HAP-1 (cell line): ENCODE results near the gene CHST5.
"Not testable (repeated sequence)": the region's sequence is repeated elsewhere in the genome, so short reads cannot be mapped to it uniquely, and the experiment has no call there.

Experiments used
- DNase-seq, 2 experiments: peaks; one replicate each; pipeline ENCODE4 v3.0.0-alpha.2; 2016 to 2020; ENCODE audit warnings: low spot score in 2 of 2
- H3K27me3 ChIP-seq: fragments of 250-450 bp; sonication (Bioruptor Pico); 2 replicates; pipeline ENCODE4 v1.5.1; 2020; ENCODE audit warnings: low read depth, mild to moderate bottlenecking, moderate library complexity
- H3K36me3 ChIP-seq: fragments of 250-450 bp; sonication (Bioruptor Pico); replicated peaks from 2 replicates; pipeline ENCODE4 v1.5.1; 2020; ENCODE audit warnings: mild to moderate bottlenecking
- H3K4me1 ChIP-seq: fragments of 250-450 bp; sonication (Bioruptor Pico); 2 replicates; pipeline ENCODE4 v1.5.1; 2020; ENCODE audit warnings: mild to moderate bottlenecking
- H3K4me3 ChIP-seq: fragments of 250-450 bp; sonication (Bioruptor Pico); 2 replicates; pipeline ENCODE4 v1.5.1; 2020; ENCODE audit warnings: mild to moderate bottlenecking, moderate library complexity
- H3K9me3 ChIP-seq: fragments of 250-450 bp; sonication (Bioruptor Pico); 2 replicates; pipeline ENCODE4 v1.5.1; 2020; ENCODE audit warnings: mild to moderate bottlenecking, moderate library complexity
- in situ Hi-C: fragments of 300-500 bp; cut with MboI; formaldehyde crosslinking; loops from 3 replicates; pipeline ENCODE4 v1.14.3; 2020; ENCODE audit warnings: low sequenced_read_pairs, inconsistent platforms, mixed read lengths

CHST5 gene

DNA sequence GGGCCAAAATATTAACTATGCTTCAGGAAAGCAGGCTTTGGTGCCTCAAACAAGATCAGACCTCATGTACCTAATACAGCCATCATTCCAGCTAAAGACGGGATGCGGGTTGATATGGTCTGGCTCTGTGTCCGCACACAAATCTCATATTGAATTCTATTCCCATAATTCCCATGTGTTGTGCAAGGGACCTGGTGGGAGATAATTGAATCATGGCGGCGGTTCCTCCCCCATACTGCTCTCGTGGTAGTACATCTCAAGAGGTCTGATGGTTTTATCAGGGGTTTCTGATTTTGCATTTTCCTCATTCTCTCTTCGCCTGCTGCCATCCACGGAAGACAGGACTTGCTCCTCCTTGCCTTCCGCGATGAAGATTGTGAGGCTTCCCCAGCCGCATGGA is 21.6 kb downstream of the CHST5 start:
- H3K4me1 ChIP-seq, result no peaks in the 10 kb centered on the region
- in situ Hi-C loops, result no loop called here
- DNase-seq, result no peak
- no peak overlapping the region for H3K4me3 ChIP-seq
- no peaks in the 10 kb centered on the region for H3K9me3 ChIP-seq
- H3K27me3 ChIP-seq, result no peaks in the 10 kb centered on the region
- H3K36me3 ChIP-seq, result no peaks in the 10 kb centered on the region

DNA sequence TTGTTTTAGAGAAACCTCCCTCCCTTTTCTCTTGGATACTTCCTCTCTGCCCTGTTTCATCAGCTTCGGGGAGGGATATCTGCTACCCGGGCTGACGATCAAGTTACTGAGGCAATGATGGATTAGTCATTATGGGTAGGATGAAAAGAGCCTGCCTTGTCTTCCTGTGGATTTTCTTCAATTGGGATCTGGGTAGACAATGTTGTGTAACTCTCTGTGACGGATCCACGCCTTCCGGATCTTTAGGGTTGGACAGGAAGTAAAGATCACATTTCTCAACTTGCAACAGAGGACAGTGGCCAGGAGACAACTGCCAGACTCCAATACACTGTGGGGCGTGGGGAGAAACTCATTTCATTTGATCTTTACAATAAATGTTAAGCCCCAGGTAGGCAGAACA is 29.3 kb downstream of the CHST5 start:
- H3K9me3 ChIP-seq, result no peaks in the 10 kb centered on the region
- no peaks in the 10 kb centered on the region for H3K27me3 ChIP-seq
- H3K4me3 ChIP-seq, result no peak overlapping the region
- no peaks in the 10 kb centered on the region for H3K4me1 ChIP-seq
- H3K36me3 ChIP-seq, result no peaks in the 10 kb centered on the region
- in situ Hi-C loops, result no loop called here
- DNase-seq, result no peak

DNA sequence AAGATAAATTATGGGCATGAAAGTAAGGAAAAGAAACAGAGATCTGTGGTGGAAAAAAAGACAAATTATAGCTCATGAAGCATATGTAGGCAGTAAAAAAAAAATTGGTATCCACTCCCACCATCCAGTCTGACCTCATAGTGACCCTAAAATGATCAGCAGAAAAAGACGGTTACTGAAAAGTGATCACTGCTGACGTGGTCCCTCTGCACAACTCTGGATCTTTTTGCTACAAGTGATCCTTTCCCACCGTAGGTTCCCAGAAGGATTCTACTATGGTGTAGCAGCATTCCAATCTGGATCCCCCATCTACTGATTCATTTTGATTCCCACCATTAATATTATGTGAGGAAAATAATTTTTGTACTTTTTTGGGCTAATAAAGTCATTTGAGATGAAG is 29.8 kb downstream of the CHST5 start:
- in situ Hi-C loops, result no loop called here
- no peaks in the 10 kb centered on the region for H3K27me3 ChIP-seq
- H3K9me3 ChIP-seq, result no peaks in the 10 kb centered on the region
- H3K4me1 ChIP-seq, result no peaks in the 10 kb centered on the region
- no peaks in the 10 kb centered on the region for H3K36me3 ChIP-seq
- H3K4me3 ChIP-seq, result no peak overlapping the region
- no peak for DNase-seq

- no peaks in the 10 kb centered on the region for H3K4me1 ChIP-seq
Measured at GRCh38 chr16:75503801-75504200, 32.1 kb downstream of the CHST5 start.

GRCh38 chr16:75502916-75503605 is 32.8 kb downstream of the CHST5 start:
- DNase-seq, result no peak
- Histone ChIP-seq H3K4me1 (no peaks in the 10 kb centered on the region), H3K36me3 (no peaks in the 10 kb centered on the region), H3K9me3 (no peaks in the 10 kb centered on the region), H3K27me3 (no peaks in the 10 kb centered on the region), H3K4me3 (no peak overlapping the region)
- in situ Hi-C loops, result no loop called here

More at GRCh38 chr16:75503801-75504200, 32.1 kb downstream of the CHST5 start:
- no peaks in the 10 kb centered on the region for H3K9me3 ChIP-seq
- in situ Hi-C loops, result no loop called here
- no peak overlapping the region for H3K4me3 ChIP-seq
- H3K27me3 ChIP-seq, result no peaks in the 10 kb centered on the region
- no peaks in the 10 kb centered on the region for H3K36me3 ChIP-seq
- DNase-seq, result no peak

DNA sequence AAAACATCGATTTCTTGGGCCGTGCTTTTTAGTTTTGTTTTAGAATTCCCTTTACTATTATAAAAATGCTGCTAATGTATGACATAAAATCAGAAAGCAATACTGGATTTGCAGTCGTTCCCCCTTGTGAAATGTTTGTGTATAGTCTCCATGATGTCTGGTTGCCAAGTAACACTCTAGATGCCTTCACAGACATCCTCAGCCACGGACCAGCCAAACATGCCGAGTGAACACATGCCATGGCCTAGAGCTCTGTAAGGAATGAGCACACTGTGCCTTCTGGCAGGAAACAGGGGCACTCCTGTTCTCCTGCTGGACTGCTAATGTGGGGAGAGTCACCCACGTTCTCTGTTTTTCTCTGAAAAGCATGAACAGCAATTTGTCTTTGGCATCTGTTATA is 34.1 kb downstream of the CHST5 start:
- H3K4me3 ChIP-seq, H3K4me1 ChIP-seq, H3K27me3 ChIP-seq, DNase-seq, H3K9me3 ChIP-seq, in situ Hi-C loops, H3K36me3 ChIP-seq: not testable (repeated sequence)

DNA sequence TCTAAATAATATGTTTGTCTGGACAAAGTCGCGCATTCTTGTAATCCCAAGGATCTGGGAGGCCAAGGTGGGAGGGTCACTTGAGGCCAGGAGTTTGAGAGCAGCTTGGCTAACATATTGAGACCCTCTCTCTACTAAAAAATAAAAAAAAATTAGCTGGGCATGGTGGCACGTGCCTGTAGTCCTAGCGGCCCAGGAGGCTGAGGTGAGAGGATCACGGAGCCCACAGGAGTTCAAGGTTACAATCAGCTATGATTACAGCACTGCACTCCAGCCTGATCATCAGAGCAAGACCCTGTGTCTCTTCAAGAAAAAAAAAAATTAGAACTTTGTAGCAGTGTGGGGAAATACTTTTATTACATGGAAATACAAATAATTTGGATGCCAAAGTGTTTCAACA is 34.5 kb downstream of the CHST5 start:
- Histone ChIP-seq H3K4me1 (no peaks in the 10 kb centered on the region), H3K27me3 (no peaks in the 10 kb centered on the region), H3K36me3 (no peaks in the 10 kb centered on the region), H3K4me3 (no peak overlapping the region), H3K9me3 (no peaks in the 10 kb centered on the region)
- DNase-seq, result no peak
- in situ Hi-C loops, result no loop called here

GRCh38 chr16:75498605-75499322 is 37.1 kb downstream of the CHST5 start:
- in situ Hi-C loops, H3K4me3 ChIP-seq, H3K36me3 ChIP-seq, H3K4me1 ChIP-seq, H3K27me3 ChIP-seq, H3K9me3 ChIP-seq: not testable (repeated sequence)
- peak in 1 of 2 experiments; percentile 40 for DNase-seq

DNA sequence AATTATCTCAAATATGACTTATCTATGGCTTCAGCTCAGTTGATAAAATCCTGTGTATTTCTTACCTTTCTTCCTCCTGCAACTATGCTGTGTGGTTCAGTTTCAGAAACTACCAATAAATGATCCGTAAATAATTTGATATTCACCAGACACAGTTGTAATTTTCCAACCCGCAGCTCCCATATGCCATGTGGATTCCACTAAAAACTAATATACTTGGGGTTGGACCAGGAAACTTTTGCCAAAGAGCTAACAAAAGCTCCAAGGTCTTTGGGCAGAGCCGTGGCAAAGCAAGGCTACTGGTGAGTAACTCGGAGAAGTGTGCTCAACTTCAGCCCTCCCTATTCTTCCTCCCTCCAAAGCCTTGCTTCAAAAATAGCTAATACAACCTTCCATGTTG is 38.4 kb downstream of the CHST5 start:
- H3K4me1 ChIP-seq, result peaks cover 5% of the 10 kb centered on the region
- no peak overlapping the region for H3K4me3 ChIP-seq
- H3K36me3 ChIP-seq, result no peaks in the 10 kb centered on the region
- DNase-seq, result no peak
- H3K9me3 ChIP-seq, result no peaks in the 10 kb centered on the region
- no peaks in the 10 kb centered on the region for H3K27me3 ChIP-seq
- in situ Hi-C loops, result no loop called here

- peak; percentile 27 to 76 for DNase-seq
- Histone ChIP-seq H3K9me3 (no peaks in the 10 kb centered on the region), H3K4me1 (peaks cover 8% of the 10 kb centered on the region), H3K4me3 (peak within 1 kb of the TSS; percentile 32), H3K27me3 (no peaks in the 10 kb centered on the region), H3K36me3 (no peaks in the 10 kb centered on the region)
- in situ Hi-C loops, result no loop called here
Measured at GRCh38 chr16:75495076-75495674, 40.7 kb downstream of the CHST5 start, which contains the start of gene CHST6. TSS of gene CHST6 (minus strand) at chr16:75495441. CDS start at chr16:75479828, 15,613 bp downstream.

DNA sequence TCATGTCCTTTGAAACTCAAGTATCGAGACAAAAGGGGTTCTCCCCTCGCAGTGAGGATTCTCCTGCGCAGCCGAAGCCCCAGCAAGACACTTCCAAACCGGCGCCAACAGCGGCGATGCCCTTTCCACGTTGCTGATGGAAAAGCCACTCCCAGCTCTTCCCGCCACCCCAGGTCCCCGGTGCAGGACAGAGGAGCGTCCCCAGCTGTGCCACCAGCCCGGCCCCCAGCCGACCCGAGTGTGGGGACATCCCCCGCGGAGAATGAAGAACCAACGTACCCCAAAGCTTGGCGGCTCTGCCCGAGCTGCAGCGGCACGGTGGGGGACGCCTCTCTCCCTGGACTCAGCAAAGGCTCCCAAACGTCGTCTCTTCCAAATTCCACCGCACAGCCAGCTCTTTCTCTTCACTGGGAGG is 41.2 kb downstream of the CHST5 start:
- no peak for DNase-seq
- Histone ChIP-seq H3K36me3 (no peaks in the 10 kb centered on the region), H3K4me1 (peaks cover 8% of the 10 kb centered on the region), H3K9me3 (no peaks in the 10 kb centered on the region), H3K4me3 (peak overlapping the region; percentile 32), H3K27me3 (no peaks in the 10 kb centered on the region)
- in situ Hi-C loops, result no loop called here

DNA sequence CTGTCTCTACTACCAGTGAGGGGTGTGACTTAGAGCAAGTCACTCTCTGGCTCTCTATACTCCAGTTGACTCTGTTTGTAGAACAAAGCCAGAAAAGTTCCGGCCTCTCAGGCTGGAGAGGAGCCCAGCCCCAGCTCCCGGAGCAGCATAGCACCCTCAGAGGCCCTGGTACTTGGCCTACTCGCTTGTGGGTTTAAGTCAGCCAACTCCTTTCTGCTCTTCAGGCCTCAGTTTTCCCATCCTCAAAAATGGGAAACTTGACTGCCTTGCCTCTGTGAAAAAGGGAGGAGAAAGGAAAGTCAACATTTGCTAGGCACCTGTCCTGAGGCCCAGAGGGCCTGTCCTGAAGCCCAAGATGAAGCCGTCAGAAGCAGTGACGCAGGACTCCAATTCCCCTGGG is 41.7 kb downstream of the CHST5 start:
- no peaks in the 10 kb centered on the region for H3K9me3 ChIP-seq
- no peak overlapping the region for H3K4me3 ChIP-seq
- in situ Hi-C loops, result no loop called here
- no peak for DNase-seq
- H3K27me3 ChIP-seq, result no peaks in the 10 kb centered on the region
- no peaks in the 10 kb centered on the region for H3K36me3 ChIP-seq
- H3K4me1 ChIP-seq, result peaks cover 8% of the 10 kb centered on the region

- H3K4me3 ChIP-seq, result no peak overlapping the region
- H3K27me3 ChIP-seq, result no peaks in the 10 kb centered on the region
- DNase-seq, result peak; percentile 21 to 72
- peaks cover 8% of the 10 kb centered on the region for H3K4me1 ChIP-seq
- no peaks in the 10 kb centered on the region for H3K9me3 ChIP-seq
- in situ Hi-C loops, result no loop called here
- H3K36me3 ChIP-seq, result no peaks in the 10 kb centered on the region
Measured at GRCh38 chr16:75491876-75492275, 44.0 kb downstream of the CHST5 start.

GRCh38 chr16:75488322-75488721 is 47.6 kb downstream of the CHST5 start:
- peaks cover 3% of the 10 kb centered on the region for H3K4me1 ChIP-seq
- in situ Hi-C loops, result no loop called here
- DNase-seq, result no peak
- H3K4me3 ChIP-seq, result no peak overlapping the region
- no peaks in the 10 kb centered on the region for H3K27me3 ChIP-seq
- H3K9me3 ChIP-seq, result no peaks in the 10 kb centered on the region
- H3K36me3 ChIP-seq, result no peaks in the 10 kb centered on the region
